ENCODE data around the gene RNF167. TPM values are rescaled to one million over a fixed set of nuclear protein-coding genes. Genes with fewer than 3 reads are reported as not detected.

The RNF167 gene
- total and polyA plus RNA-seq, 2 of the 13 experiments (the other 11 are each of a cell fraction or from before 2014, with no cell fraction given) = 44.1 to 45.4 TPM

- TF ChIP-seq ZBTB26 (CRISPR knock-in tag; IDR thresholded peaks at IDR 0.05; ENCODE audit: borderline replicate concordance) (no peak), AKNA (CRISPR knock-in tag; IDR thresholded peaks at IDR 0.05; ENCODE audit: borderline replicate concordance) (no peak), EP300 (IDR thresholded peaks at IDR 0.05; ENCODE audit: low read depth in 2 of 2, low read length in 2 of 2) (peak in 1 of 2 experiments; percentile 47; a peak in 1 of 4 replicates), EP300 (CRISPR knock-in tag; IDR thresholded peaks at IDR 0.05; ENCODE audit: borderline replicate concordance) (no peak), POLR2AphosphoS5 (IDR thresholded peaks at IDR 0.05; ENCODE audit: low read depth, low read length) (peak; percentile 79), ZNF75D (CRISPR knock-in tag; IDR thresholded peaks at IDR 0.05; ENCODE audit: borderline replicate concordance) (no peak), MAFG (CRISPR knock-in tag; IDR thresholded peaks at IDR 0.05) (no peak), DNMT1 (CRISPR knock-in tag; IDR thresholded peaks at IDR 0.05) (no peak), HNF1A (IDR thresholded peaks at IDR 0.05; ENCODE audit: low read depth) (no peak), HNF1A (CRISPR knock-in tag; IDR thresholded peaks at IDR 0.05; ENCODE audit: borderline replicate concordance) (peak; percentile 49; the same call in 1 of the 2 replicates), ZNF788 (CRISPR knock-in tag; IDR thresholded peaks at IDR 0.05; ENCODE audit: borderline replicate concordance) (no peak), ESRRA (CRISPR knock-in tag; IDR thresholded peaks at IDR 0.05; ENCODE audit: low read depth) (peak; percentile 52; the same call in 1 of the 2 replicates), ZBTB3 (CRISPR knock-in tag; IDR thresholded peaks at IDR 0.05; ENCODE audit: borderline replicate concordance, low read depth) (no peak), ZSCAN20 (CRISPR knock-in tag; IDR thresholded peaks at IDR 0.05; ENCODE audit: borderline replicate concordance) (no peak), ZNF574 (CRISPR knock-in tag; IDR thresholded peaks at IDR 0.05) (peak; percentile 21; the same call in 1 of the 2 replicates), KDM5A (IDR thresholded peaks at IDR 0.05; ENCODE audit: borderline replicate concordance, low read length) (peak; percentile 63; the same call in 1 of the 2 replicates)
Measured at GRCh38 chr17:4950746-4951204, 10.7 kb downstream of the RNF167 start, which contains the start of gene ENO3 (continued).

Measured in HepG2 (cell line).